Muscle layer of colon (tissue), 2 donors: Measurements from ENCODE around the gene NEGR1.

Experiments used
- H3K27ac ChIP-seq: one replicate; pipeline ENCODE4 v1.7.0; 2013; ENCODE audit warnings: low read depth, mild to moderate bottlenecking, low read length, moderate library complexity
- H3K27me3 ChIP-seq, 2 donors: one replicate each; pipeline ENCODE4 v1.7.0; 2013; ENCODE audit warnings: low read length in 2 of 2, mild to moderate bottlenecking in 2 of 2; ENCODE audit not compliant: insufficient read depth in 2 of 2, control insufficient read depth in 1 of 2
- H3K36me3 ChIP-seq: one replicate; pipeline ENCODE4 v1.7.0; 2013; ENCODE audit warnings: mild to moderate bottlenecking, low read length; ENCODE audit not compliant: insufficient read depth
- H3K4me1 ChIP-seq: one replicate; pipeline ENCODE4 v1.7.0; 2013; ENCODE audit warnings: mild to moderate bottlenecking, low read length; ENCODE audit not compliant: insufficient read depth
- H3K4me3 ChIP-seq, 2 donors: one replicate each; pipeline ENCODE4 v1.7.0; 2013; ENCODE audit warnings: low read length in 2 of 2, low read depth in 1 of 2, mild to moderate bottlenecking in 1 of 2, moderate library complexity in 1 of 2
- H3K9ac ChIP-seq: one replicate; pipeline ENCODE4 v1.7.0; 2013; ENCODE audit warnings: low read length
- H3K9me3 ChIP-seq: one replicate; pipeline ENCODE4 v1.7.0; 2013; ENCODE audit warnings: mild to moderate bottlenecking, low read length
- donor health status: abdominal sarcoma.
- donor health status: Adenocarcinoma of cecum.

Gene NEGR1

GRCh38 chr1:71882637-71883036 lies 399.7 kb downstream of the NEGR1 start:
- no peak overlapping the region for H3K4me3 ChIP-seq
- no peak overlapping the region for H3K9ac ChIP-seq
- no peaks in the 10 kb centered on the region for H3K27me3 ChIP-seq
- H3K36me3 ChIP-seq = no peaks in the 10 kb centered on the region
- H3K9me3 ChIP-seq = no peaks in the 10 kb centered on the region
- H3K4me1 ChIP-seq = no peaks in the 10 kb centered on the region
- no peak overlapping the region for H3K27ac ChIP-seq

GRCh38 chr1:71882226-71882625 lies 400.1 kb downstream of the NEGR1 start:
- no peak overlapping the region for H3K4me3 ChIP-seq
- no peak overlapping the region for H3K27ac ChIP-seq
- no peaks in the 10 kb centered on the region for H3K36me3 ChIP-seq
- H3K27me3 ChIP-seq = no peaks in the 10 kb centered on the region
- no peaks in the 10 kb centered on the region for H3K4me1 ChIP-seq
- H3K9ac ChIP-seq = no peak overlapping the region
- no peaks in the 10 kb centered on the region for H3K9me3 ChIP-seq

- no peak overlapping the region for H3K27ac ChIP-seq
- H3K36me3 ChIP-seq = no peaks in the 10 kb centered on the region
- no peak overlapping the region for H3K4me3 ChIP-seq
- H3K4me1 ChIP-seq = no peaks in the 10 kb centered on the region
- H3K9ac ChIP-seq = no peak overlapping the region
- H3K27me3 ChIP-seq = no peaks in the 10 kb centered on the region
- no peaks in the 10 kb centered on the region for H3K9me3 ChIP-seq
Observed at GRCh38 chr1:71881611-71882010, 400.7 kb downstream of the NEGR1 start.

- Histone ChIP-seq H3K4me3 (no peak overlapping the region), H3K27me3 (no peaks in the 10 kb centered on the region), H3K9me3 (no peaks in the 10 kb centered on the region), H3K36me3 (no peaks in the 10 kb centered on the region), H3K9ac (no peak overlapping the region), H3K4me1 (no peaks in the 10 kb centered on the region), H3K27ac (no peak overlapping the region)
Observed at GRCh38 chr1:71869326-71869725, 413.0 kb downstream of the NEGR1 start.

DNA sequence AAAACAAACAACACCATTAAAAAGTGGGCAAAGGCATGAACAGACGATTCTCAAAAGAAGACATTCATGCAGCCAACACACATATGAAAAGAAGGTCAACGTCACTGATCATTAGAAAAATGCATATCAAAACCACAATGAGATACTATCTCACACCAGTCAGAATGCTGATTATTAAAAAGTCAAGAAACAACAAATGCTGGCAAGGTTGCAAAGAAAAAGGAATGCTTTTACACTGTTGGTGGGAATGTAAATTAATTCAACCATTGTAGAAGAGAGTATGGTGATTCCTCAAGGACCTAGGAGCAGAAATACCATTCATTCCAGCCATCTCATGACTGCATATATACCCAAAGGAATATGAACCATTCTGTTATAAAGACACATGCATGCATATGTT lies 419.6 kb downstream of the NEGR1 start:
- Histone ChIP-seq H3K27me3 (no peaks in the 10 kb centered on the region), H3K4me1 (no peaks in the 10 kb centered on the region), H3K27ac (no peak overlapping the region)

GRCh38 chr1:71861022-71861421 lies 421.3 kb downstream of the NEGR1 start:
- Histone ChIP-seq H3K9me3 (no peaks in the 10 kb centered on the region), H3K27ac (no peak overlapping the region), H3K36me3 (no peaks in the 10 kb centered on the region), H3K4me3 (no peak overlapping the region), H3K27me3 (no peaks in the 10 kb centered on the region), H3K4me1 (no peaks in the 10 kb centered on the region), H3K9ac (no peak overlapping the region)

More for the DNA sequence above, 419.6 kb downstream of the NEGR1 start:
- Histone ChIP-seq H3K36me3 (no peaks in the 10 kb centered on the region), H3K9me3 (no peaks in the 10 kb centered on the region), H3K4me3 (no peak overlapping the region), H3K9ac (no peak overlapping the region)

- H3K36me3 ChIP-seq = no peaks in the 10 kb centered on the region
- H3K27me3 ChIP-seq = no peaks in the 10 kb centered on the region
- H3K9me3 ChIP-seq = no peaks in the 10 kb centered on the region
- H3K9ac ChIP-seq = no peak overlapping the region
- H3K27ac ChIP-seq = no peak overlapping the region
- H3K4me3 ChIP-seq = no peak overlapping the region
- no peaks in the 10 kb centered on the region for H3K4me1 ChIP-seq
Observed at GRCh38 chr1:71859806-71860205, 422.5 kb downstream of the NEGR1 start.

GRCh38 chr1:71857862-71858261 lies 424.5 kb downstream of the NEGR1 start:
- Histone ChIP-seq H3K27ac (no peak overlapping the region), H3K27me3 (no peaks in the 10 kb centered on the region), H3K36me3 (no peaks in the 10 kb centered on the region), H3K4me3 (no peak overlapping the region), H3K9me3 (no peaks in the 10 kb centered on the region), H3K4me1 (no peaks in the 10 kb centered on the region), H3K9ac (no peak overlapping the region)

- no peaks in the 10 kb centered on the region for H3K36me3 ChIP-seq
- no peak overlapping the region for H3K4me3 ChIP-seq
- H3K9ac ChIP-seq = no peak overlapping the region
- no peaks in the 10 kb centered on the region for H3K9me3 ChIP-seq
- H3K27ac ChIP-seq = no peak overlapping the region
- H3K27me3 ChIP-seq = no peaks in the 10 kb centered on the region
- H3K4me1 ChIP-seq = no peaks in the 10 kb centered on the region
Observed at GRCh38 chr1:71853360-71853759, 429.0 kb downstream of the NEGR1 start.

DNA sequence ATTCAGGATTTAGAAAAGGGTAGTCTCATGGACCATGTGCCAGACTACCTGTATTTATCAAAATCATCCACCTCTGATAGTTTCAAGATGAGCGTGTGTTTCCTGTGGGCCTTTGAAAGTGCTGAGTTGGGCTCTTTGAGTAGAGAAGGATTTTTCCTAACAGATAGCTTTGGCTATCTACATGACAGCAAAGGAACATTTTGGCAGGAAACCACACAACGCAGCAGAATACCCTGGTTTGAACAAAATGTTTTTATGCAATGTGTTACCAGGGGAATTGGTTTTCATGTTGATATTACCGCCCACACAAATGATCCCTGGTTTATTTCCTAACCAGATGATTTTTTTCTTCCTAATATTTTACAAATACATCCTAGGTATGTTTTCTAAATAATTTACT lies 431.4 kb downstream of the NEGR1 start:
- H3K36me3 ChIP-seq = no peaks in the 10 kb centered on the region
- H3K9me3 ChIP-seq = no peaks in the 10 kb centered on the region
- H3K9ac ChIP-seq = no peak overlapping the region
- H3K4me1 ChIP-seq = no peaks in the 10 kb centered on the region
- no peak overlapping the region for H3K27ac ChIP-seq
- no peaks in the 10 kb centered on the region for H3K27me3 ChIP-seq
- H3K4me3 ChIP-seq = no peak overlapping the region

- Histone ChIP-seq H3K27me3 (no peaks in the 10 kb centered on the region), H3K4me1 (no peaks in the 10 kb centered on the region), H3K4me3 (no peak overlapping the region), H3K9ac (no peak overlapping the region), H3K9me3 (no peaks in the 10 kb centered on the region), H3K27ac (no peak overlapping the region), H3K36me3 (no peaks in the 10 kb centered on the region)
Observed at GRCh38 chr1:71850515-71850914, 431.8 kb downstream of the NEGR1 start.

DNA sequence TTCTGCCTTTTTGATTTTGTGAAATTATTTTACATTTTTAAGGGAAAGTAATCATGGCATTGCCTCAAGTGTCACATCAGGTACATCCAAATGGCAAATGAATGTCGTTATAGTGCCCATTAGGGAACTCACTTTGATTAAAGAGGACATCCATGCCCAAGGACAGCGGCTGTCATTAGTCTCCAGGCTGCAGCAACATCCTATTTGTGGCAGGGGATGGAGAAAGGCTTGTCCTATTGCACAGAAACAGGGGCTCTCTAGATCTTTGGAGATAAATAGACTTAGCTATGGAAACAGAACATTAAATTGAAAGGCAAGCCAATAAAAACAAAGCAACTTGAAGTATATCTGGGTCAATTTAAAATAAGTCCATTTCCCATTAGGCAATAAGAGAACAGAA lies 439.3 kb downstream of the NEGR1 start:
- Histone ChIP-seq H3K9me3 (no peaks in the 10 kb centered on the region), H3K27me3 (no peaks in the 10 kb centered on the region), H3K9ac (no peak overlapping the region), H3K4me1 (no peaks in the 10 kb centered on the region), H3K36me3 (no peaks in the 10 kb centered on the region), H3K4me3 (no peak overlapping the region), H3K27ac (no peak overlapping the region)
